ENCODE measurements around the gene ST3GAL3.

The ST3GAL3 gene

GRCh38 chr1:43882763-43883162 is 175.4 kb downstream of the ST3GAL3 start:
- DNase-seq, result no peak

- DNase-seq, result no peak
Observed at GRCh38 chr1:43883321-43883720, 176.0 kb downstream of the ST3GAL3 start.

- DNase-seq, result no peak
Observed at GRCh38 chr1:43885279-43885801, 178.0 kb downstream of the ST3GAL3 start.

- no peak for DNase-seq
Observed at GRCh38 chr1:43887748-43888147, 180.4 kb downstream of the ST3GAL3 start.

- DNase-seq, result no peak
Observed at GRCh38 chr1:43890815-43891214, 183.5 kb downstream of the ST3GAL3 start.

GRCh38 chr1:43893006-43893405 is 185.7 kb downstream of the ST3GAL3 start:
- no peak for DNase-seq

- no peak for DNase-seq
Observed at GRCh38 chr1:43898981-43899380, 191.6 kb downstream of the ST3GAL3 start.

GRCh38 chr1:43900386-43900785 is 193.1 kb downstream of the ST3GAL3 start:
- no peak for DNase-seq

- no peak for DNase-seq
Observed at GRCh38 chr1:43901196-43901961, 194.0 kb downstream of the ST3GAL3 start.

- no peak for DNase-seq
Observed at GRCh38 chr1:43902058-43902831, 194.9 kb downstream of the ST3GAL3 start.

GRCh38 chr1:43904660-43905551 is 197.6 kb downstream of the ST3GAL3 start:
- DNase-seq, result no peak

- no peak for DNase-seq
Observed at GRCh38 chr1:43908226-43908625, 200.9 kb downstream of the ST3GAL3 start.

- no peak for DNase-seq
Observed at GRCh38 chr1:43908858-43909257, 201.5 kb downstream of the ST3GAL3 start.

GRCh38 chr1:43910343-43910742 is 203.0 kb downstream of the ST3GAL3 start:
- DNase-seq, result no peak

- DNase-seq, result no peak
Observed at GRCh38 chr1:43912607-43913006, 205.3 kb downstream of the ST3GAL3 start.

- DNase-seq, result no peak
Observed at GRCh38 chr1:43913051-43913501, 205.7 kb downstream of the ST3GAL3 start.

- no peak for DNase-seq
Observed at GRCh38 chr1:43913666-43914360, 206.5 kb downstream of the ST3GAL3 start.

- DNase-seq, result no peak
Observed at GRCh38 chr1:43914576-43915525, 207.5 kb downstream of the ST3GAL3 start.

GRCh38 chr1:43919906-43920305 is 212.6 kb downstream of the ST3GAL3 start:
- DNase-seq, result no peak

- no peak for DNase-seq
Observed at GRCh38 chr1:43921022-43921421, 213.7 kb downstream of the ST3GAL3 start.

- no peak for DNase-seq
Observed at GRCh38 chr1:43924516-43924915, 217.2 kb downstream of the ST3GAL3 start.

Measured in NCI-H187 (cell line).